GM13977 (cell line): ENCODE results near the gene NPHP4.

Experiments used
- DNase-seq: peaks from one replicate; pipeline ENCODE4 v3.0.0; 2012; ENCODE audit warnings: low spot score
- CTCF ChIP-seq: IDR thresholded peaks from 2 replicates; pipeline ENCODE4 v1.5.1; 2012; ENCODE audit warnings: mild to moderate bottlenecking, control low read depth; ENCODE audit not compliant: insufficient read depth; ENCODE audit errors: extremely low read depth, missing control alignments
- in situ Hi-C: fragments of 300-500 bp; cut with MboI; formaldehyde crosslinking; loops from one replicate; pipeline ENCODE4 v1.12.0; 2022; ENCODE audit warnings: low sequenced_read_pairs, low pct_unique_long_range_greater_than_20kb, mixed read lengths, inconsistent platforms; ENCODE audit not compliant: unreplicated experiment

Gene NPHP4

GRCh38 chr1:5989731-5990271, 2.4 kb downstream of the NPHP4 start:
- TF ChIP-seq CTCF, result no peak
- no peak for DNase-seq
- in situ Hi-C loops, result no loop called here

GRCh38 chr1:5989286-5989605, 3.0 kb downstream of the NPHP4 start:
- TF ChIP-seq CTCF, result no peak
- in situ Hi-C loops, result no loop called here
- DNase-seq, result no peak

GRCh38 chr1:5988596-5989285, 3.5 kb downstream of the NPHP4 start:
- no peak for DNase-seq
- TF ChIP-seq CTCF, result no peak
- in situ Hi-C loops, result no loop called here

GRCh38 chr1:5986018-5986417, 6.2 kb downstream of the NPHP4 start:
- in situ Hi-C loops, result no loop called here
- TF ChIP-seq CTCF, result no peak
- no peak for DNase-seq

GRCh38 chr1:5985250-5985649, 7.0 kb downstream of the NPHP4 start:
- in situ Hi-C loops, result no loop called here
- DNase-seq, result no peak
- no peak for TF ChIP-seq CTCF

- no peak for DNase-seq
- TF ChIP-seq CTCF, result no peak
- in situ Hi-C loops, result no loop called here
Observed at GRCh38 chr1:5983361-5984103, 8.7 kb downstream of the NPHP4 start.
